Neural cell (in vitro differentiated cells): ENCODE results near the gene SSBP3.

Source experiments
- CTCF ChIP-seq: fragments of 450-650 bp; IDR thresholded peaks from 2 replicates; pipeline ENCODE4 v1.5.1; 2014; ENCODE audit warnings: antibody characterized with exemption, mild to moderate bottlenecking, moderate library complexity; ENCODE audit not compliant: poor library complexity, severe bottlenecking
- EP300 ChIP-seq: fragments of 450-650 bp; conservative IDR thresholded peaks from 2 replicates; pipeline ENCODE4 v1.6.1; 2014; ENCODE audit warnings: antibody characterized with exemption, mild to moderate bottlenecking, moderate library complexity; ENCODE audit not compliant: poor library complexity, severe bottlenecking
- EZH2 ChIP-seq: fragments of 200-600, 300-800 bp; shearing (Covaris generic), sonication (generic); IDR thresholded peaks from 2 replicates; pipeline ENCODE4 v1.6.1; 2014; ENCODE audit warnings: antibody characterized with exemption, low read length, borderline replicate concordance, mild to moderate bottlenecking; ENCODE audit not compliant: insufficient read depth, poor library complexity, severe bottlenecking
- MXI1 ChIP-seq: fragments of 450-650 bp; conservative IDR thresholded peaks from 2 replicates; pipeline ENCODE4 v1.6.1; 2014; ENCODE audit warnings: antibody characterized with exemption, mild to moderate bottlenecking; ENCODE audit not compliant: poor library complexity, severe bottlenecking
- POLR2AphosphoS5 ChIP-seq: IDR thresholded peaks from 2 replicates; pipeline ENCODE4 v1.6.1; 2012
- RAD21 ChIP-seq: fragments of 450-650 bp; conservative IDR thresholded peaks from 2 replicates; pipeline ENCODE4 v1.6.1; 2014; ENCODE audit warnings: antibody characterized with exemption, mild to moderate bottlenecking, moderate library complexity
- REST ChIP-seq: IDR thresholded peaks from 2 replicates; pipeline ENCODE4 v1.6.1; 2012; ENCODE audit warnings: borderline replicate concordance
- SMC3 ChIP-seq: fragments of 450-650 bp; conservative IDR thresholded peaks from 2 replicates; pipeline ENCODE4 v1.6.1; 2014; ENCODE audit warnings: antibody characterized with exemption, mild to moderate bottlenecking, moderate library complexity; ENCODE audit not compliant: poor library complexity
- TAF1 ChIP-seq: IDR thresholded peaks from 2 replicates; pipeline ENCODE4 v1.6.1; 2012; ENCODE audit warnings: low read depth

GRCh38 chr1:54403808-54404261, 2.4 kb downstream of the SSBP3 start:
- TF ChIP-seq CTCF: no peak
- TF ChIP-seq TAF1: no peak
- TF ChIP-seq EP300: no peak
- TF ChIP-seq REST: no peak
- no peak for TF ChIP-seq SMC3
- TF ChIP-seq POLR2AphosphoS5: no peak
- TF ChIP-seq MXI1: no peak
- TF ChIP-seq EZH2: no peak
- no peak for TF ChIP-seq RAD21
